HEK293 (cell line): ENCODE results near the gene MAPK8IP3.

ENCODE experiments used
- CTCF ChIA-PET: fragments of 350-600 bp; formaldehyde crosslinking; extraction: SDS; loops from one replicate; lab custom pipeline; 2021; ENCODE audit warnings: antibody characterized with exemption; lab: Yijun Ruan, JAX
- POLR2A ChIA-PET: fragments of 300-600 bp; formaldehyde crosslinking; extraction: SDS; loops from one replicate; lab custom pipeline; 2020; ENCODE audit warnings: antibody characterized with exemption, inconsistent platforms; lab: Yijun Ruan, JAX
- H3K27ac ChIP-seq: fragments of 200-500 bp; sonication (Bioruptor generic); 2 replicates; pipeline ENCODE4 v1.5.1; 2014; ENCODE audit warnings: low read depth, low read length, control low read depth, inconsistent platforms; ENCODE audit errors: extremely low read depth
- H3K36me3 ChIP-seq, 2 experiments: fragments of 200-500 bp in 1 of 2; sonication (Bioruptor generic) in 1 of 2; 1 replicate in 1 of 2; 2 replicates in 1 of 2; pipeline ENCODE4 v1.5.1; 2014 to 2017; ENCODE audit warnings: inconsistent platforms in 2 of 2, low read length in 2 of 2; ENCODE audit not compliant: control insufficient read depth in 2 of 2, insufficient read depth in 1 of 2
- H3K4me1 ChIP-seq: fragments of 200-500 bp; sonication (Bioruptor generic); 2 replicates; pipeline ENCODE4 v1.5.1; 2014; ENCODE audit warnings: mild to moderate bottlenecking, low read length, inconsistent platforms; ENCODE audit not compliant: control insufficient read depth, insufficient read depth
- H3K4me3 ChIP-seq: 2 replicates; pipeline ENCODE4 v1.5.1; 2011; ENCODE audit warnings: low read depth, mild to moderate bottlenecking, control low read depth, low read length, moderate library complexity
- H3K9me3 ChIP-seq: fragments of 200-500 bp; sonication (Bioruptor generic); 2 replicates; pipeline ENCODE4 v1.5.1; 2014; ENCODE audit warnings: low read depth, low read length, inconsistent platforms; ENCODE audit not compliant: control insufficient read depth, insufficient read depth
- GLI2 ChIP-seq: fragments of 450-650 bp; formaldehyde crosslinking; IDR thresholded peaks from 2 replicates; pipeline ENCODE4; 2017; ENCODE audit warnings: missing biosample characterization, missing genetic modification characterization, low read depth, borderline replicate concordance
- GLIS1 ChIP-seq: fragments of 450-650 bp; formaldehyde crosslinking; IDR thresholded peaks from 2 replicates; pipeline ENCODE4 v1.5.1; 2016; ENCODE audit warnings: missing biosample characterization, missing genetic modification characterization
- HOXD13 ChIP-seq: sonication (generic); formaldehyde crosslinking; IDR thresholded peaks from 2 replicates; pipeline ENCODE4 v1.8.0; 2022; ENCODE audit warnings: missing genetic modification reagents, borderline replicate concordance
- REPIN1 ChIP-seq: fragments of 450-650 bp; formaldehyde crosslinking; IDR thresholded peaks from 2 replicates; pipeline ENCODE4 v1.5.1; 2017; ENCODE audit warnings: missing biosample characterization, missing genetic modification characterization, low read depth
- SP2 ChIP-seq: fragments of 450-650 bp; formaldehyde crosslinking; IDR thresholded peaks from 2 replicates; pipeline ENCODE4 v1.5.1; 2016; ENCODE audit warnings: missing biosample characterization, missing genetic modification characterization
- ZEB2 ChIP-seq: fragments of 450-650 bp; formaldehyde crosslinking; IDR thresholded peaks from 2 replicates; pipeline ENCODE4 v1.5.1; 2016; ENCODE audit warnings: missing biosample characterization, missing genetic modification characterization
- ZFP37 ChIP-seq: fragments of 450-650 bp; formaldehyde crosslinking; IDR thresholded peaks from 2 replicates; pipeline ENCODE4 v1.5.1; 2016; ENCODE audit warnings: missing biosample characterization, missing genetic modification characterization
- ZFP41 ChIP-seq: fragments of 450-650 bp; formaldehyde crosslinking; IDR thresholded peaks from 2 replicates; pipeline ENCODE4 v1.5.1; 2016; ENCODE audit warnings: missing biosample characterization, missing genetic modification characterization, borderline replicate concordance
- ZNF571 ChIP-seq: fragments of 450-650 bp; formaldehyde crosslinking; IDR thresholded peaks from 2 replicates; pipeline ENCODE4 v1.5.0; 2017; ENCODE audit warnings: missing biosample characterization, missing genetic modification characterization
- ZNF660 ChIP-seq: fragments of 450-650 bp; IDR thresholded peaks from 2 replicates; pipeline ENCODE4 v1.5.1; 2018; ENCODE audit warnings: missing biosample characterization, mild to moderate bottlenecking, missing genetic modification characterization
- ZNF677 ChIP-seq: fragments of 450-650 bp; IDR thresholded peaks from 2 replicates; pipeline ENCODE4 v1.5.0; 2018; ENCODE audit warnings: missing biosample characterization, mild to moderate bottlenecking, missing genetic modification characterization, moderate library complexity
- TF ChIP-seq, protein P1 (sequence below): fragments of 450-650 bp; formaldehyde crosslinking; optimal IDR thresholded peaks from 2 replicates; pipeline ENCODE3; 2016; ENCODE audit warnings: missing biosample characterization, mild to moderate bottlenecking, missing genetic modification characterization
- TF ChIP-seq, protein P2 (sequence below): fragments of 450-650 bp; formaldehyde crosslinking; IDR thresholded peaks from 2 replicates; pipeline ENCODE4; 2016; ENCODE audit warnings: missing biosample characterization, missing genetic modification characterization
- TF ChIP-seq, protein P3 (sequence below): fragments of 450-650 bp; formaldehyde crosslinking; IDR thresholded peaks from 2 replicates; pipeline ENCODE4 v1.5.1; 2016; ENCODE audit warnings: missing biosample characterization, missing genetic modification characterization
- TF ChIP-seq, protein P4 (sequence below): fragments of 450-650 bp; formaldehyde crosslinking; IDR thresholded peaks from 2 replicates; pipeline ENCODE4 v1.5.1; 2017; ENCODE audit warnings: missing biosample characterization, missing genetic modification characterization
- TF ChIP-seq, protein P5 (sequence below): fragments of 450-650 bp; formaldehyde crosslinking; IDR thresholded peaks from 2 replicates; pipeline ENCODE4 v1.5.1; 2017; ENCODE audit warnings: missing biosample characterization, missing genetic modification characterization
- TF ChIP-seq, protein P6 (sequence below): fragments of 450-650 bp; formaldehyde crosslinking; IDR thresholded peaks from 2 replicates; pipeline ENCODE4 v1.5.1; 2016; ENCODE audit warnings: missing biosample characterization, missing genetic modification characterization
- TF ChIP-seq, protein P7 (sequence below): fragments of 450-650 bp; IDR thresholded peaks from 2 replicates; pipeline ENCODE4 v1.5.1; 2018; ENCODE audit warnings: missing biosample characterization, missing genetic modification characterization

Gene MAPK8IP3

DNA sequence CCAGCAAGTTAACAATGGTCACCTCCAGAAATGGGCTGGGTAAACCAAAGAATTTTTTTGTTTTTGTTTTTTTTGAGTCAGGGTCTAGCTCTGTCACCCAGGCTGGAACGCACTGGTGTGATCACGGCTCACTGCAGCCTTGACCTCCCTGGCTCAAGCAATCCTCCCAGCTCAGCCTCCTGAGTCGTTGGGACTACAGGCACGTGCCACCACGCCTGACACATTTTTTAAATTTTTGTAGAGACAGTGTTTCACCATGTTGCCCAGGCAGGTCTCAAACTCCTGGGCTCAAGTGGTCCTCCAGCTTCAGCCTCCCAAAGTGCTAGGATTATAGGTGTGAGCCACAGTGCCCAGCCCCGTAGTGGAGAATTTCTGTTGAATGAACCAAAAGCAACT lies 74.7 kb downstream of the MAPK8IP3 start (continued):
- TF ChIP-seq, protein P1, sequence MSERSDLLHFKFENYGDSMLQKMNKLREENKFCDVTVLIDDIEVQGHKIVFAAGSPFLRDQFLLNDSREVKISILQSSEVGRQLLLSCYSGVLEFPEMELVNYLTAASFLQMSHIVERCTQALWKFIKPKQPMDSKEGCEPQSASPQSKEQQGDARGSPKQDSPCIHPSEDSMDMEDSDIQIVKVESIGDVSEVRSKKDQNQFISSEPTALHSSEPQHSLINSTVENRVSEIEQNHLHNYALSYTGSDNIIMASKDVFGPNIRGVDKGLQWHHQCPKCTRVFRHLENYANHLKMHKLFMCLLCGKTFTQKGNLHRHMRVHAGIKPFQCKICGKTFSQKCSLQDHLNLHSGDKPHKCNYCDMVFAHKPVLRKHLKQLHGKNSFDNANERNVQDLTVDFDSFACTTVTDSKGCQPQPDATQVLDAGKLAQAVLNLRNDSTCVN = no peak
- TF ChIP-seq, protein P2, sequence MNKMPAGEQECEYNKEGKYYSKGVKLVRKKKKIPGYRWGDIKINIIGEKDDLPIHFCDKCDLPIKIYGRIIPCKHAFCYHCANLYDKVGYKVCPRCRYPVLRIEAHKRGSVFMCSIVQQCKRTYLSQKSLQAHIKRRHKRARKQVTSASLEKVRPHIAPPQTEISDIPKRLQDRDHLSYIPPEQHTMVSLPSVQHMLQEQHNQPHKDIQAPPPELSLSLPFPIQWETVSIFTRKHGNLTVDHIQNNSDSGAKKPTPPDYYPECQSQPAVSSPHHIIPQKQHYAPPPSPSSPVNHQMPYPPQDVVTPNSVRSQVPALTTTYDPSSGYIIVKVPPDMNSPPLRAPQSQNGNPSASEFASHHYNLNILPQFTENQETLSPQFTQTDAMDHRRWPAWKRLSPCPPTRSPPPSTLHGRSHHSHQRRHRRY (tag by site-specific recombination) = no peak
- TF ChIP-seq, protein P3, sequence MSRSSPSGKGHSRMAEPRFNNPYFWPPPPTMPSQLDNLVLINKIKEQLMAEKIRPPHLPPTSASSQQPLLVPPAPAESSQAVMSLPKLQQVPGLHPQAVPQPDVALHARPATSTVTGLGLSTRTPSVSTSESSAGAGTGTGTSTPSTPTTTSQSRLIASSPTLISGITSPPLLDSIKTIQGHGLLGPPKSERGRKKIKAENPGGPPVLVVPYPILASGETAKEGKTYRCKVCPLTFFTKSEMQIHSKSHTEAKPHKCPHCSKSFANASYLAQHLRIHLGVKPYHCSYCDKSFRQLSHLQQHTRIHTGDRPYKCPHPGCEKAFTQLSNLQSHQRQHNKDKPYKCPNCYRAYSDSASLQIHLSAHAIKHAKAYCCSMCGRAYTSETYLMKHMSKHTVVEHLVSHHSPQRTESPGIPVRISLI (tag by site-specific recombination) = no peak
- no peak for TF ChIP-seq GLIS1
- TF ChIP-seq ZNF571 (tag by site-specific recombination) = no peak
- TF ChIP-seq HOXD13 (CRISPR knock-in tag) = no peak
- no peak for TF ChIP-seq REPIN1 (tag by site-specific recombination)
- TF ChIP-seq, all 188 proteins: peak for 0

DNA sequence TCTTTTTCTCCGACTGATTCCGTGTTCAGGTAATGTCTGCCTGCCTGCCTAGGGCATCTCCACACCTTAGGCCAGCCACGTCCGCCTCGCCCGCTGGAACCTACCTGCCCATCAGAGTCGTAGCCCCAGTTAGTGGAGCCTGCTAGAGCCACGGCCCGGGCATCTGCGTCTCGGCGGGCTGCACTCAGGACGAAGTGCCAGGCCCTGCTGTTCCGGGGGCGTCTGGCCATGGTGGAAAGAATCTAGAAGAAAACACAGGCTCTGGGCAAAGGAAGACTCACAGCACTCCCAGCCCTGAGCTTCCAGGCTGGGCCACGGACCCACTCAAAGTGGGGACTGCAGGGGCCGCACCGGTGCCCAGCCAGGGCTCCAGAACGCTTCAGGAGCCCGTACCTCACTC lies 75.3 kb downstream of the MAPK8IP3 start:
- H3K27ac ChIP-seq = peak overlapping the region; percentile 87
- TF ChIP-seq, protein P4, sequence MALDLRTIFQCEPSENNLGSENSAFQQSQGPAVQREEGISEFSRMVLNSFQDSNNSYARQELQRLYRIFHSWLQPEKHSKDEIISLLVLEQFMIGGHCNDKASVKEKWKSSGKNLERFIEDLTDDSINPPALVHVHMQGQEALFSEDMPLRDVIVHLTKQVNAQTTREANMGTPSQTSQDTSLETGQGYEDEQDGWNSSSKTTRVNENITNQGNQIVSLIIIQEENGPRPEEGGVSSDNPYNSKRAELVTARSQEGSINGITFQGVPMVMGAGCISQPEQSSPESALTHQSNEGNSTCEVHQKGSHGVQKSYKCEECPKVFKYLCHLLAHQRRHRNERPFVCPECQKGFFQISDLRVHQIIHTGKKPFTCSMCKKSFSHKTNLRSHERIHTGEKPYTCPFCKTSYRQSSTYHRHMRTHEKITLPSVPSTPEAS = no peak
- TF ChIP-seq, protein P5, sequence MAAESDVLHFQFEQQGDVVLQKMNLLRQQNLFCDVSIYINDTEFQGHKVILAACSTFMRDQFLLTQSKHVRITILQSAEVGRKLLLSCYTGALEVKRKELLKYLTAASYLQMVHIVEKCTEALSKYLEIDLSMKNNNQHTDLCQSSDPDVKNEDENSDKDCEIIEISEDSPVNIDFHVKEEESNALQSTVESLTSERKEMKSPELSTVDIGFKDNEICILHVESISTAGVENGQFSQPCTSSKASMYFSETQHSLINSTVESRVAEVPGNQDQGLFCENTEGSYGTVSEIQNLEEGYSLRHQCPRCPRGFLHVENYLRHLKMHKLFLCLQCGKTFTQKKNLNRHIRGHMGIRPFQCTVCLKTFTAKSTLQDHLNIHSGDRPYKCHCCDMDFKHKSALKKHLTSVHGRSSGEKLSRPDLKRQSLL = peak; percentile 66; the same call in 1 of the 2 replicates
- TF ChIP-seq GLI2 (tag by site-specific recombination) = no peak
- TF ChIP-seq, protein P6, sequence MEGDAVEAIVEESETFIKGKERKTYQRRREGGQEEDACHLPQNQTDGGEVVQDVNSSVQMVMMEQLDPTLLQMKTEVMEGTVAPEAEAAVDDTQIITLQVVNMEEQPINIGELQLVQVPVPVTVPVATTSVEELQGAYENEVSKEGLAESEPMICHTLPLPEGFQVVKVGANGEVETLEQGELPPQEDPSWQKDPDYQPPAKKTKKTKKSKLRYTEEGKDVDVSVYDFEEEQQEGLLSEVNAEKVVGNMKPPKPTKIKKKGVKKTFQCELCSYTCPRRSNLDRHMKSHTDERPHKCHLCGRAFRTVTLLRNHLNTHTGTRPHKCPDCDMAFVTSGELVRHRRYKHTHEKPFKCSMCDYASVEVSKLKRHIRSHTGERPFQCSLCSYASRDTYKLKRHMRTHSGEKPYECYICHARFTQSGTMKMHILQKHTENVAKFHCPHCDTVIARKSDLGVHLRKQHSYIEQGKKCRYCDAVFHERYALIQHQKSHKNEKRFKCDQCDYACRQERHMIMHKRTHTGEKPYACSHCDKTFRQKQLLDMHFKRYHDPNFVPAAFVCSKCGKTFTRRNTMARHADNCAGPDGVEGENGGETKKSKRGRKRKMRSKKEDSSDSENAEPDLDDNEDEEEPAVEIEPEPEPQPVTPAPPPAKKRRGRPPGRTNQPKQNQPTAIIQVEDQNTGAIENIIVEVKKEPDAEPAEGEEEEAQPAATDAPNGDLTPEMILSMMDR (tag by site-specific recombination) = no peak
- no peak for TF ChIP-seq ZNF571 (tag by site-specific recombination)
- TF ChIP-seq, all 188 proteins: peak for 1
- Histone ChIP-seq H3K9me3 (no peaks in the 10 kb centered on the region), H3K36me3 (peaks cover 15 to 63% of the 10 kb centered on the region in 2 experiments; a peak in 2 of 3 replicates), H3K4me3 (peak overlapping the region; percentile 90), H3K4me1 (peaks cover 6% of the 10 kb centered on the region)
- CTCF ChIA-PET = interaction anchor here (0.7 kb wide), 1 partner anchor 208 kb away, joined by 3 read pairs; no protein-coding TSS in a partner anchor
- POLR2A ChIA-PET = interaction anchor here (1.8 to 5.2 kb wide), 5 partner anchors 11 to 374 kb away, joined by 14 to 113 read pairs (median 19); partner anchors contain the start of genes EME2, IGFALS, MAPK8IP3 and MRPS34

DNA sequence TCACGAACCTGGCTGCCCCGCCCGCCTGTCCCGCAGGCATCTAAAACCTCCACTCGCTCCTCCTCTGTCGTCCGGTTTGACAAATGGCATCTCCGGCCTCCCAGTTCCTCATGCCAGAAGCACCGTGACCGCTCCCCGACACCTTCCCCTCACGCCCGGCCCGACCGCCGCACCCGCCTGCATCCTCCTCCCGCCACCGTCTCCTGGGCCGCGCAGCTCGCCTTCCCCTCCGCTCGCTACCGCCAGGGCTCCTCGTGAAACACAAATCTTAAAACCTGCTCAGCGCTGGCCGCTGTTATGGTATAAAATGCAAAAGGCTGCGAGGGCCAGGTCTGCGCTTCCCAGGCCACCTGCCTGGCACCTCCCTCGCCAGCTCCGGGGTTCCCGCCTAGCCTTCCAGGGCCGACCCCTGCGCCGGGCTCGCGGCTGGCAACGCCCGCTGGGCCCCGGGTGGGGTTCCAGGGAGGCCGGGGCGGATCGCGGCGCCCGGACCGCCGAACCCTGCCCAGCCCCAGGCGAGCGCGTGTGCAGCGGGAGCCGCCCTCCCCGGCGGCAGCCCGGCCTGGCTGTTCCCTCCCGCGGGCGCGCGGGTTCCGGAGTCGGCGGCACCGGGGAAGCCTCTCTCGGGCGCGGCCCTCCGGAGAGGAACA lies 75.9 kb downstream of the MAPK8IP3 start:
- H3K4me1 ChIP-seq = peaks cover 6% of the 10 kb centered on the region
- ChIA-PET POLR2A (interaction anchor here (0.8 to 5.2 kb wide), 16 partner anchors 8 to 373 kb away, joined by 3 to 113 read pairs (median 10); partner anchors contain the start of genes CRAMP1, EME2, FAHD1 and HAGH), CTCF (interaction anchor here (0.7 to 1.3 kb wide), 4 partner anchors 8 to 76 kb away, joined by 3 to 14 read pairs (median 4); partner anchors contain the start of gene MAPK8IP3)
- H3K9me3 ChIP-seq = no peaks in the 10 kb centered on the region
- H3K36me3 ChIP-seq = peaks cover 15 to 63% of the 10 kb centered on the region in 2 experiments; a peak in 2 of 3 replicates
- peak overlapping the region; percentile 87 for H3K27ac ChIP-seq
- peak overlapping the region; percentile 90 for H3K4me3 ChIP-seq
- peak; percentile 82; the same call in 1 of the 2 replicates for TF ChIP-seq ZFP37
- TF ChIP-seq, protein P1 = peak; percentile 93
- peak; percentile 74 for TF ChIP-seq SP2 (tag by site-specific recombination)
- TF ChIP-seq ZNF677 = peak; percentile 45; the same call in 1 of the 2 replicates
- TF ChIP-seq ZEB2 = peak; percentile 82
- TF ChIP-seq ZFP41 (tag by site-specific recombination) = no peak
- TF ChIP-seq, protein P7, sequence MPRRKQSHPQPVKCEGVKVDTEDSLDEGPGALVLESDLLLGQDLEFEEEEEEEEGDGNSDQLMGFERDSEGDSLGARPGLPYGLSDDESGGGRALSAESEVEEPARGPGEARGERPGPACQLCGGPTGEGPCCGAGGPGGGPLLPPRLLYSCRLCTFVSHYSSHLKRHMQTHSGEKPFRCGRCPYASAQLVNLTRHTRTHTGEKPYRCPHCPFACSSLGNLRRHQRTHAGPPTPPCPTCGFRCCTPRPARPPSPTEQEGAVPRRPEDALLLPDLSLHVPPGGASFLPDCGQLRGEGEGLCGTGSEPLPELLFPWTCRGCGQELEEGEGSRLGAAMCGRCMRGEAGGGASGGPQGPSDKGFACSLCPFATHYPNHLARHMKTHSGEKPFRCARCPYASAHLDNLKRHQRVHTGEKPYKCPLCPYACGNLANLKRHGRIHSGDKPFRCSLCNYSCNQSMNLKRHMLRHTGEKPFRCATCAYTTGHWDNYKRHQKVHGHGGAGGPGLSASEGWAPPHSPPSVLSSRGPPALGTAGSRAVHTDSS (tag by site-specific recombination) = peak; percentile 30; the same call in 1 of the 2 replicates
- no peak for TF ChIP-seq ZNF660
